GM23338 (cell line): Measurements from ENCODE around the gene KTI12.
A peak's percentile ranks its signal among the peaks of the same experiment; 100 is the strongest.

ENCODE experiments used
- CREB1 ChIP-seq: fragments of 250-450 bp; sonication (Bioruptor Pico); IDR thresholded peaks from 2 replicates; pipeline ENCODE4 v1.5.0; 2020; ENCODE audit warnings: low read depth, mild to moderate bottlenecking, moderate library complexity
- EZH2 ChIP-seq: fragments of 200-600 bp; sonication (generic); IDR thresholded peaks from one replicate; pipeline ENCODE4 v1.8.0; 2017; ENCODE audit warnings: antibody characterized with exemption, mild to moderate bottlenecking, low read depth; ENCODE audit not compliant: unreplicated experiment
- EZH2phosphoT487 ChIP-seq: fragments of 200-600 bp; sonication (generic); IDR thresholded peaks from one replicate; pipeline ENCODE4 v1.8.1; 2018; ENCODE audit warnings: antibody characterized with exemption; ENCODE audit not compliant: unreplicated experiment
- NANOG ChIP-seq: IDR thresholded peaks from 2 replicates; pipeline ENCODE4 v1.6.1; 2016; ENCODE audit warnings: antibody characterized with exemption, borderline replicate concordance
- POLR2AphosphoS5 ChIP-seq: IDR thresholded peaks from 2 replicates; pipeline ENCODE4 v1.6.1; 2016; ENCODE audit warnings: antibody characterized with exemption, low read depth
- STAT1 ChIP-seq: IDR thresholded peaks from one replicate; pipeline ENCODE4 v1.6.1; 2016; ENCODE audit warnings: antibody characterized with exemption; ENCODE audit not compliant: unreplicated experiment
- TF ChIP-seq, protein P1 (sequence below), 2 experiments: fragments of 200-600 bp in 1 of 2; sonication (generic) in 1 of 2; conservative IDR thresholded peaks; 2 replicates each; pipeline versions ENCODE4 v1.5.1 to v1.6.1; 2016 to 2017; ENCODE audit warnings: antibody characterized with exemption in 2 of 2, low read depth in 2 of 2, mild to moderate bottlenecking in 2 of 2, moderate library complexity in 1 of 2
- TF ChIP-seq, protein P2 (sequence below): IDR thresholded peaks from one replicate; pipeline ENCODE4 v1.6.1; 2018; ENCODE audit warnings: antibody characterized with exemption; ENCODE audit not compliant: unreplicated experiment

DNA sequence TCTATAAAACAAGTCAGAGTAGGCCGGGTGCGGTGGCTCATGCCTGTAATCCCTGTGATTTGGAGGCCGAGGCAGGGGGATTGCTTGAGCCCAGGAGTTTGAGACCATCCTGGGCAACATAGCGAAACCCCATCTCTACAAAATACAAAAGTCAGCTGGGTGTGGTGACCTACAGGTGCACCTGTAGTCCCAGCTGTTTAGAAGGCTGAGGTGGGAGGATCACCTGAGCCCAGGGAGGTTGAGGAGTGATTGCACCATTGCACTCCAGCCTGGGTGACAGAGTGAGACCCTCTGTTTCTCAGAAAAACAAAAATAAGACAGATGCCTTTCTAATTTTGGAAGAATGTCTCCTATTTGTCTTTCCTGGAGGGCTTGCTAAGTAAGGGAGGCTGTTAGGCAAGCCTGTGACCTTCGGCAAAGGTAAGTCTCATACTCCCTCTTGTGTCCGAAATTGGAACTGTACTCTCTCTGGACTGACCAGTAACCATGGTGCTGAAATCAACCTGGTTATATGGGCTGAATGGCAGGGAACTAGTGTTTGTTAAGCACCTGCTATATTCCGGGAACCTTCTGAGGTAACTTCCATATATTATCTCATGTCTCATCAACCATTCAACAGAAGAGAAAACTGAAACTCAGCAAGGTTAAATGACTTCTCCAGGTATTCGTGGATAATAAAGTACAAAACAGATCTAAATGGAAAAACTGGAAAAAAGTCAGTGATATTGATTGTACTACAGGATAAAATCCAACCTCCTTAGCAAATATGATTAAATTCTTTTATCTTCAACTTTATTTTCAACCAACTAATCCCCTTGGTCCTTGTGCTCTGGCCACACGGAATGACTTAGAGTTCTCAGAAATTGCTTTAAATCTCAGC lies 31.3 kb downstream of the KTI12 start:
- TF ChIP-seq, protein P1, sequence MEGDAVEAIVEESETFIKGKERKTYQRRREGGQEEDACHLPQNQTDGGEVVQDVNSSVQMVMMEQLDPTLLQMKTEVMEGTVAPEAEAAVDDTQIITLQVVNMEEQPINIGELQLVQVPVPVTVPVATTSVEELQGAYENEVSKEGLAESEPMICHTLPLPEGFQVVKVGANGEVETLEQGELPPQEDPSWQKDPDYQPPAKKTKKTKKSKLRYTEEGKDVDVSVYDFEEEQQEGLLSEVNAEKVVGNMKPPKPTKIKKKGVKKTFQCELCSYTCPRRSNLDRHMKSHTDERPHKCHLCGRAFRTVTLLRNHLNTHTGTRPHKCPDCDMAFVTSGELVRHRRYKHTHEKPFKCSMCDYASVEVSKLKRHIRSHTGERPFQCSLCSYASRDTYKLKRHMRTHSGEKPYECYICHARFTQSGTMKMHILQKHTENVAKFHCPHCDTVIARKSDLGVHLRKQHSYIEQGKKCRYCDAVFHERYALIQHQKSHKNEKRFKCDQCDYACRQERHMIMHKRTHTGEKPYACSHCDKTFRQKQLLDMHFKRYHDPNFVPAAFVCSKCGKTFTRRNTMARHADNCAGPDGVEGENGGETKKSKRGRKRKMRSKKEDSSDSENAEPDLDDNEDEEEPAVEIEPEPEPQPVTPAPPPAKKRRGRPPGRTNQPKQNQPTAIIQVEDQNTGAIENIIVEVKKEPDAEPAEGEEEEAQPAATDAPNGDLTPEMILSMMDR (conservative IDR thresholded peaks at IDR 0.05; ENCODE audit: low read depth in 2 of 2) = peak; percentile 96 to 100
- TF ChIP-seq, protein P2, sequence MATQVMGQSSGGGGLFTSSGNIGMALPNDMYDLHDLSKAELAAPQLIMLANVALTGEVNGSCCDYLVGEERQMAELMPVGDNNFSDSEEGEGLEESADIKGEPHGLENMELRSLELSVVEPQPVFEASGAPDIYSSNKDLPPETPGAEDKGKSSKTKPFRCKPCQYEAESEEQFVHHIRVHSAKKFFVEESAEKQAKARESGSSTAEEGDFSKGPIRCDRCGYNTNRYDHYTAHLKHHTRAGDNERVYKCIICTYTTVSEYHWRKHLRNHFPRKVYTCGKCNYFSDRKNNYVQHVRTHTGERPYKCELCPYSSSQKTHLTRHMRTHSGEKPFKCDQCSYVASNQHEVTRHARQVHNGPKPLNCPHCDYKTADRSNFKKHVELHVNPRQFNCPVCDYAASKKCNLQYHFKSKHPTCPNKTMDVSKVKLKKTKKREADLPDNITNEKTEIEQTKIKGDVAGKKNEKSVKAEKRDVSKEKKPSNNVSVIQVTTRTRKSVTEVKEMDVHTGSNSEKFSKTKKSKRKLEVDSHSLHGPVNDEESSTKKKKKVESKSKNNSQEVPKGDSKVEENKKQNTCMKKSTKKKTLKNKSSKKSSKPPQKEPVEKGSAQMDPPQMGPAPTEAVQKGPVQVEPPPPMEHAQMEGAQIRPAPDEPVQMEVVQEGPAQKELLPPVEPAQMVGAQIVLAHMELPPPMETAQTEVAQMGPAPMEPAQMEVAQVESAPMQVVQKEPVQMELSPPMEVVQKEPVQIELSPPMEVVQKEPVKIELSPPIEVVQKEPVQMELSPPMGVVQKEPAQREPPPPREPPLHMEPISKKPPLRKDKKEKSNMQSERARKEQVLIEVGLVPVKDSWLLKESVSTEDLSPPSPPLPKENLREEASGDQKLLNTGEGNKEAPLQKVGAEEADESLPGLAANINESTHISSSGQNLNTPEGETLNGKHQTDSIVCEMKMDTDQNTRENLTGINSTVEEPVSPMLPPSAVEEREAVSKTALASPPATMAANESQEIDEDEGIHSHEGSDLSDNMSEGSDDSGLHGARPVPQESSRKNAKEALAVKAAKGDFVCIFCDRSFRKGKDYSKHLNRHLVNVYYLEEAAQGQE = peak; percentile 81
- no peak for TF ChIP-seq CREB1 (CRISPR knock-in tag)
- no peak for TF ChIP-seq EZH2
- TF ChIP-seq EZH2phosphoT487 = no peak
- no peak for TF ChIP-seq POLR2AphosphoS5
- no peak for TF ChIP-seq NANOG
- TF ChIP-seq STAT1 = no peak
